Kidney epithelial cell (primary cell): ENCODE measurements around the gene MRPL40. TPM values are rescaled to one million over a fixed set of nuclear protein-coding genes. Genes with fewer than 3 reads are reported as not detected.

Experiments
- DNase-seq: peaks from one replicate; pipeline ENCODE4 v3.0.0-alpha.2; 2010; ENCODE audit warnings: low read depth
- H3K27me3 ChIP-seq: 2 replicates; pipeline ENCODE4 v1.6.0; 2011; ENCODE audit warnings: low read length; ENCODE audit not compliant: control insufficient read depth, insufficient read depth
- H3K36me3 ChIP-seq: 2 replicates; pipeline ENCODE4 v1.5.1; 2011; ENCODE audit warnings: low read length; ENCODE audit not compliant: control insufficient read depth, insufficient read depth
- H3K4me3 ChIP-seq: 2 replicates; pipeline ENCODE4 v1.5.1; 2011; ENCODE audit warnings: low read depth, mild to moderate bottlenecking, control low read depth, low read length
- total RNA-seq: library from RNA; depleted of rRNA; stranded (reverse); fragments of >200 nt; gene quantifications from 2 replicates; pipeline ENCODE4 v1.2.3, GENCODE V29; 2015
- TF ChIP-seq, protein P1 (sequence below): IDR thresholded peaks from 2 replicates; pipeline ENCODE4 v1.5.1; 2011; ENCODE audit warnings: mild to moderate bottlenecking, moderate library complexity, low read length, control low read depth, inconsistent platforms; ENCODE audit not compliant: insufficient read depth, poor library complexity, severe bottlenecking

Gene MRPL40
- total RNA-seq, 1 donor from 2014 or later: 47.2 TPM

DNA sequence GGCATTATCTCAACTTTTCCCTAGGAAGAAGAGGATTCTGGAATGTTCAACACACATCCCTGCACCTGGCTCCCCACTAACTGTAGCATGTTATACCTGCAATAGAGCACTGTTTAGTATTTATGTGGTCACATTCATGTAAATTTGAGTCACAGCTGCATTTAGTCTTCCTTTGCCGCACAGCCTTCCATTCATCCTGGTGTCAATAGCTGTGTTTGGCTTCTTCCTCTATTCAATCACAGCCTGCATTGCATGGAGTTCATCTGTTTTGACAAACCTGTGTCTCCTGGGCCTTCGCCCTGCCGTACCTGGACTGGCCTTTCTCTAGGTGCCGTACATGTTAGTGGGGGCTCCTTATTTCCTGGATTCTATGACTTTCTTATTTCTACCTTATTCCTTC, 19.2 kb downstream of the MRPL40 start:
- TF ChIP-seq, protein P1, sequence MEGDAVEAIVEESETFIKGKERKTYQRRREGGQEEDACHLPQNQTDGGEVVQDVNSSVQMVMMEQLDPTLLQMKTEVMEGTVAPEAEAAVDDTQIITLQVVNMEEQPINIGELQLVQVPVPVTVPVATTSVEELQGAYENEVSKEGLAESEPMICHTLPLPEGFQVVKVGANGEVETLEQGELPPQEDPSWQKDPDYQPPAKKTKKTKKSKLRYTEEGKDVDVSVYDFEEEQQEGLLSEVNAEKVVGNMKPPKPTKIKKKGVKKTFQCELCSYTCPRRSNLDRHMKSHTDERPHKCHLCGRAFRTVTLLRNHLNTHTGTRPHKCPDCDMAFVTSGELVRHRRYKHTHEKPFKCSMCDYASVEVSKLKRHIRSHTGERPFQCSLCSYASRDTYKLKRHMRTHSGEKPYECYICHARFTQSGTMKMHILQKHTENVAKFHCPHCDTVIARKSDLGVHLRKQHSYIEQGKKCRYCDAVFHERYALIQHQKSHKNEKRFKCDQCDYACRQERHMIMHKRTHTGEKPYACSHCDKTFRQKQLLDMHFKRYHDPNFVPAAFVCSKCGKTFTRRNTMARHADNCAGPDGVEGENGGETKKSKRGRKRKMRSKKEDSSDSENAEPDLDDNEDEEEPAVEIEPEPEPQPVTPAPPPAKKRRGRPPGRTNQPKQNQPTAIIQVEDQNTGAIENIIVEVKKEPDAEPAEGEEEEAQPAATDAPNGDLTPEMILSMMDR: no peak
- peaks cover 3% of the 10 kb centered on the region for H3K36me3 ChIP-seq
- no peak for DNase-seq
- H3K27me3 ChIP-seq: no peaks in the 10 kb centered on the region
- H3K4me3 ChIP-seq: no peak overlapping the region

DNA sequence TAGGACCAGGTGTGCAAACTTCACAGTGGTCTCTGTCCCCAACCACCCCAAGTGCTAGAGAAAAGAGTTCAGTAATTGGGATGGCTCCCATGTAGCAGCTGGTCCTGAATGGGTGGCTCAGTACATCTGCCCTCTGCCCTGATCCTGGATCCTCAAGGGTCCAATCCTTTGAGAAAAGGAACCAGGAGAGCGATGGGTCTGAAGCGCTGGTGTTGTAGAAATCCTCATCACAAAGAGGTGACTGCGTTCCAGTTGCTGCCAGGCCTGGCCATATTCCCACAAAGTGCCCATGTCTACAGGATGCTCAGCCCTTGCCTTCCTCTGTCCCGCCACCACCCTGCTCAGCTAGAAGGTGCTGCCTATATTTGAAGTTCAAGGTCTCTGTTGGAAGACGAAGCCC, 21.4 kb downstream of the MRPL40 start:
- Histone ChIP-seq H3K27me3 (no peaks in the 10 kb centered on the region), H3K4me3 (no peak overlapping the region), H3K36me3 (peaks cover 3% of the 10 kb centered on the region)
- no peak for DNase-seq
- TF ChIP-seq, protein P1: no peak

DNA sequence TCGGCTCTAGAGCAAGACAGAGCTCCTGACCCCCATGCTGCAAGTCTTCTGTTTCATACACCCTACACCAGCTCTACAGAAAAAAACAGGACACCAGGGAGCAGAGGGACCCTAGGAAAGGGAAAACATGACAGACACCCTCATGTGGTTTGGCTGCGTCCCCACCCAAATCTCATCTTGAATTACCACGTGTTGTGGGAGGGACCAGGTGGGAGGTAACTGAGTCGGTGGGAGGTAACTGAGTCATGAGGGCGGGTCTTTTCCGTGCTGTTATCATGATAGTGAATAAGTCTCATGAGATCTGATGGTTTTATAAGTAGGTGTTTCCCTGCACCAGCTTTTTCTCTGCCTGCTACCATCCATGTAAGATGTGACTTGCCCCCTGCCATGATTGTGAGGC, 21.8 kb downstream of the MRPL40 start:
- peaks cover 3% of the 10 kb centered on the region for H3K36me3 ChIP-seq
- no peak for DNase-seq
- TF ChIP-seq, protein P1: no peak
- no peak overlapping the region for H3K4me3 ChIP-seq
- H3K27me3 ChIP-seq: no peaks in the 10 kb centered on the region

DNA sequence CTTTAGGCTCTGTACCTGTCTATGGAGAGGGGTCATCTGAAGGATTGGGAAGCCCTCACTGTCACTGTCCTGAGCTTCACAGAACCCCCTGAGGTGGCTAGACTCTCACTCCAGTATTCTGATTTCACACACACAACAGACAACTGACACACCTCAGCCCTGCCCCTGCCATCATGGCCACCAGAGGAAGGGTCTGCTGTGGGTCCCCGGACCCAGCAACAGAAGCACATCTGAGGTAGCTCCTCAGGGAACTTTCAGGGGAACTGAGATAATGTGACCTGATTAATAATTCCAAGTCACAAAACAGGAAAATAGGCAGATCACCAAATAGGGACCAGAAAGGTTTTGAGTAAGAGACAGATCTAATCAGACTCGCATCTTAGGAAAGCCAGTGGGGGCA, 22.7 kb downstream of the MRPL40 start:
- DNase-seq: no peak
- H3K36me3 ChIP-seq: peaks cover 3% of the 10 kb centered on the region
- TF ChIP-seq, protein P1: no peak
- H3K27me3 ChIP-seq: no peaks in the 10 kb centered on the region
- H3K4me3 ChIP-seq: no peak overlapping the region

DNA sequence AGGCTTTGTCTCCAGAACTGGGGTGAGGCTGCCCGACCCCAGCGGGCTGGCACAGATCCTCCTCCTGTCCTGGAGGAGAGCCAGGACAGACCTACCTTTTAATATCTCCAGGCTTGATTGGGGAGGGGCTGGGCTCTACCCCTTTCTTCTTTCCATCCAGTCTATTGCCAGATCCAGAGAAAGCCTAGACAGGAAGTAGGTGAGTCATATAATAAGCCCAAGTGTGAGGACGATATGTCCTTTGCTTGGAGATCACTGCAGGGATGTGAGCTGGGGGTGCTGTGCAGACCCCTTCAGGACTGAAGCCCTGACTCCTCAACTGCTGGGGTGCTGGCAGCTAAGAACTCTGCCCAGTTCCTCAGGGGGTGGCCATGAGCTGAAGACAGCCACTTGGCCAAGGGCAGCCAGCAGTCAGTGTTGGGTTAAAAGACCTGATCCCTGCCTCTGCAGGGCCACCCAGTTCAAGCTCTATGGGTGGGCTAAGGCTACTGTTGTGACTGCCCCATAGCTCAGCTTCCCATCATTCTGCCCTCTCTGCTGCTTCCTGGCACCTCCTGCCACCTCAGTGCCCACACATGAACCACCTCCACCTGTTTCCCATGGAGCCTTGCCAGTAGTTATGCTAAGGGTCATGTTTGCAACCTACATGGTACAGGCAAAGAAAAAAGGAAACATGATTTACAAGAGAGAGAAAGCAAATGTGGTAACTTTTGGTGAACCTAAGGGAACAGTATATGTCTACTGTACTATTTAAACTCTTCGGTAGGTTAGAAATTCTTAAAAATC, 23.4 kb downstream of the MRPL40 start:
- Histone ChIP-seq H3K36me3 (peaks cover 3% of the 10 kb centered on the region), H3K27me3 (no peaks in the 10 kb centered on the region), H3K4me3 (no peak overlapping the region)
- TF ChIP-seq, protein P1: no peak
- no peak for DNase-seq

DNA sequence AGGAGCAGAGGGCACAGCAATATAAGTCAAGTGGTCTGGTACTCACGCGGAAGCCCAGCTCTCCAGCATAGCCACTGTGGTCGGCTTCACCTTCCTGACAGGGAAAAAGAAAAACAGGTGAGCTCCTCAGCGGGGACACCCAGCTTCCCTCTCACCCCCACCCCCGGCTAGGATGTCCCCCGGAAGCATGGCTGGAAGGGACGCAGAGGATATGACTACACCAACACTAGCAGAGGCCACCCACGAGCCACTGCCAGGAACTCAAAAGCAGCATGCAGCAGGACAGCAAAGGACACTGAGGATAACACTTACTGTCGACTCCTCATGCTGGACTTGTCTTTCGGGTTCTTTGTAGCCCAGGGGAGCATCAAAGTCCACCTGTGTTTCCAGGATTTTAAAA, 24.2 kb downstream of the MRPL40 start:
- peaks cover 3% of the 10 kb centered on the region for H3K36me3 ChIP-seq
- TF ChIP-seq, protein P1: no peak
- H3K4me3 ChIP-seq: no peak overlapping the region
- no peaks in the 10 kb centered on the region for H3K27me3 ChIP-seq
- DNase-seq: no peak
